GM18505 (cell line): ENCODE measurements around the gene CD3E.
"Not testable (repeated sequence)": the region's sequence is repeated elsewhere in the genome, so short reads cannot be mapped to it uniquely, and the experiment has no call there.

ENCODE experiments used
- ATAC-seq: cut with Tn5 transposase; IDR thresholded peaks from one replicate; pipeline ENCODE4 v1.9.1; 2021; ENCODE audit not compliant: unreplicated experiment
- POLR2A ChIP-seq: IDR thresholded peaks from 4 replicates; pipeline ENCODE4 v1.6.1; 2011; ENCODE audit warnings: borderline replicate concordance; ENCODE audit not compliant: insufficient read depth, insufficient read length; ENCODE audit errors: extremely low read depth

The CD3E gene

DNA sequence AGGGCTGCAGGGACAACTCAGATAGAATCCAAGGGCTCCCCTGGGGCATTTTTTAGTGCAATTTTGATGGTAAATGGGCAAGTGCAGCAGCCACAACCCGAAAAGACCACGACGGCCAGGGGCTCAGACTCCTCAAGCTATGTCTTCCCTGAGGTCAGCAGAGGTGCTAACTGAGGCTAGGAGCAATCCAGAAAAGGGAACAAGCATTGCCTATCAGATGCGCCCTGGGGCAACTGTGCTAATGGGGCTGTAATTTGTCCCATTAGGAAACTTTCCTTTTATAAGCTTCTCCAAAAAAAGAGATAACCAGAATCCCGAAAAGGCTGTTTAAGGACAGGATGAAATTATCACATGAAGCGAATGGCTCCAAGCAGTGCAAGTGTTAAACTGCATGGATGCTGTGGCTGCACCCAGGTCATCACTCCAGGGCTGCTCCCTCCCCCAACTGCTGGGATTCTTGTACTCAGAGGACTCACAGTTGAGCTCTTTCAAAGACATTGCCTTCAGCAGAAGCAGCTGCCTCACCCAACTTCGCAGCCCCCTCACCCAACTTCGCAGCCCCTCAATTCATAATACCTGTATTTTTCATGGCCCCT lies 2.8 kb upstream of the CD3E start:
- no peak for TF ChIP-seq POLR2A
- ATAC-seq, result no peak

DNA sequence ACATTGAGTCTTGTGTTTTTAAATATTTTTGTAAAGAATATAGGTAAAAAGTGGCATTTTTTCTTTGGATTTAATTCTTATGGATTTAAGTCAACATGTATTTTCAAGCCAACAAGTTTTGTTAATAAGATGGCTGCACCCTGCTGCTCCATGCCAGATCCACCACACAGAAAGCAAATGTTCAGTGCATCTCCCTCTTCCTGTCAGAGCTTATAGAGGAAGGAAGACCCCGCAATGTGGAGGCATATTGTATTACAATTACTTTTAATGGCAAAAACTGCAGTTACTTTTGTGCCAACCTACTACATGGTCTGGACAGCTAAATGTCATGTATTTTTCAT lies 333 bp upstream of the CD3E start:
- ATAC-seq, result no peak
- no peak for TF ChIP-seq POLR2A

DNA sequence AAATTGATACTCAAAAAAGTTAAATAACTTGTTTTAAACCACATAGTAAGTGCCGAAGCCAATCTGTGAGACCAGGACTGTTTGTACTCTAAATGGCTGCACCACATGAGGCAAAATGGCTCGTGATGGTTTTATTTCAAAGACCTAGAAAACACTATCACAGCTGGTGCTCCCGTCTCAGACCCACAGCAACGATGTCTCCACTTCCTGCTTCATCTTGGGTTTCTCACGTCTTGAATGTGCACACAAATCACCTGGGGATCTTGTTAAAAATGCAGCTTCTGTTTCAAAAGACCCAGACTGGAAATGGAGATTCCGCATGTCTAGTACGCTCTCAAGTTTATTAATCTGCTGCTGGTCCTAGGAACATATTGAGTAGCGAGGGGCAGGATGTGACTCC lies 1.2 kb downstream of the CD3E start:
- no peak for TF ChIP-seq POLR2A
- ATAC-seq, result no peak

DNA sequence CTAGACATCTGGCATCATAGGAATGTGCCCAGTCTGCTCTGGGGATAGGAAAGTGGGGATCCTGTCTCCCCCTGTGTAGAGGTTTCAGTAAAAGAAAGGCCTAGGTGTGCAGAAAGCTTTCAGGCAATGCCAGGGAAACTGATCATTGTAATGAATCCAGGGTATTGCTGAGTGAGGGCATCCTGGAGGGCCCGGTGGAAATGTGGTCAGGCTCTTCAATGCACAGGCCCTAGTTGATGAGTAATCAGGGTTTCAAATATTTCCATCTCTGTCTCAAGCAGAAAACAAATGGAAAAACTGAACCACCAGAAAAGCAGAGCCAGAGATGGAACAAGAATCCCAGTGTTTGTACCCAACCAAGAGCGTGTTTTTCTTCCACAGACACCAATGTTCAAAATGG lies 2.0 kb downstream of the CD3E start:
- ATAC-seq, result no peak
- no peak for TF ChIP-seq POLR2A

DNA sequence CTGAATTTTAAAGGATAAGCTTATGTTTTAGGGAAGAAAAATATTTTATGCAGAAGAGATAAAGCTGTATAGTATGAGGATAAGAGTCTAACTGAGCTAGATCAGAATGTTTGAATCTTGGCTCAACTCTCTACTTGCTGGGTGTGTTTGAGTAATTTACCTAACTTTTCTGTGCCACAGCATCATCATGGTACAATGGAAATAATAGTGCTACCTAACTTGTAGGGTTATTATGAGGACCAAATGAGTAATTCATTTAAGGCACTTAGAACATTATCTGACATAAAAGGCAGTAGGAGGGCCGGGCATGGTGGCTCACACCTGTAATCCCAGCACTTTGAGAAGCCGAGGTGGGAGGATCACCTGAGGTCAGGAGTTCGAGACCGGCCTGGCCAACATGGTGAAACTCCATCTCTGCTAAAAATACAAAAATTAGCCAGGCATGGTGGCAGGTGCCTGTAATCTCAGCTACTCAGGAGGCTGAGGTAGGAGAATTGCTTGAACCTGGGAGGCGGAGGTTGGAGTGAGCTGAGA lies 4.5 kb downstream of the CD3E start:
- ATAC-seq, result not testable (repeated sequence)

DNA sequence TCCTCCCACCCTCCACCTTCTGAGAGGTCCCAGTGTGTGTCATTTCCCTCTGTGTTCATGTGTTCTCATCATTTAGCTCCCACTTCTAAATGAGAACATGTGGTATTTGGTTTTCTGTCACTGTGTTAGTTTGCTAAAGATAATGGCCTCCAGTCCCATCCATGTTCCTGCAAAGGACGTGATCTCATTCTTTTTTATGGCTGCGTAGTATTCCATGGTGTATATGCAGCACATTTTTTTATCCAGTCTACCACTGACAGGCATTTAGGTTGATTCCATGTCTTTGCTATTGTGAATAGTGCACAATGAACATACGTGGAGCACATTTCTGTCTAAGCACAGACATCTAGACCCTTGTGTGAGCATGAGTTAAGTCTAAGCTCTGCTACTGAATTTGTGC lies 5.7 kb downstream of the CD3E start:
- ATAC-seq, result no peak
- no peak for TF ChIP-seq POLR2A

DNA sequence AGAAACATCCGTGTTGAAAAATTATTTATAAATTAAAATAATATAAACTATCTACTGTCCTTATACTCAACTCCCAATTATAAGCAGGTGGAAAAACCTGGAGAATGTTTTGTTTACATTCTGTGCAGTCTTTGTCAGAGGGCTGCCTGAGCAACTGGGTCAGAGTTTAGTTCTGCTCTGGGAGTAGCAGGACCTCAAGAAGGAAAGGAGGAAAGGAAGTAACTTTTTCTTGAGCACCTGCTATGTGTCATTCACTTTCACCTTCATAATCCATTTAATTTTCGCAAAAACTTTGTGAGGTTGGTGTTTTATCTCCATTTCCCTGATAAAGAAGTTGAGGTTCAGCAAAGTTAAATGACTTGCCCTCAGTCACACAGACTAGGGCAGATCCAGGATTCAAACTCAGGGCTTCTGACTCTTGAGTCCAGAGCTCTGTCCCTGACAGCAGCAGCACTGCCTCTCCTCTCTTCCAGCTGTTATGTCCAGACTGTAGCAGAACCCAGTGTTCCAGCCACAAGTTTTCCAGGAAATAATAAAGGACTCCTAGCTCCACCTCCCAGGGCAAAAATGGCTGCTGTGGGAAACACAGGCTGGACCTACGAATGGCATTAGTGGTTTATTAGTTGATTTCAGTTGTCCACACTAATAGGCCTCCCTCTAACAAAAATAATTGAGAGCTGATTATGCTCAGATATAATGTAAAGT lies 6.4 kb downstream of the CD3E start:
- TF ChIP-seq POLR2A, result no peak
- no peak for ATAC-seq

DNA sequence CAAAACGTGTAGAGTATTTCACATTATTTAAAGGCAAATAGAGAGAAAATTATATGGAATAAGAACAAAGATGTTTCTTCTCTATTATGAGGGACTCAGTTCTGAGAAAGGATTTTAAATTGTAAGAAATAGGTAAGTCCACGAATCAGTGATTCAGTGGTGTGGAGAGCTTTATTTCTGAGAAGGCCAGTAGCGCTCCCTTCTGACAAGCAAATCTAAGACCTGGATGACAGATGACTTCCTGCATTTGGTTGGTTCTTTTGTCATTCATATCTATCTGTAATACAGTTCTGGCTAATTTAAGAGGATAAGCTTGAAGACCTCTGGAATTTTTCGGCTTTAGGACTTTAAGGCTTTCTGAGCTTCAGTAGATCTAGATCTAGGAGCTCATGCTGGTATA lies 7.0 kb downstream of the CD3E start:
- no peak for TF ChIP-seq POLR2A
- no peak for ATAC-seq

DNA sequence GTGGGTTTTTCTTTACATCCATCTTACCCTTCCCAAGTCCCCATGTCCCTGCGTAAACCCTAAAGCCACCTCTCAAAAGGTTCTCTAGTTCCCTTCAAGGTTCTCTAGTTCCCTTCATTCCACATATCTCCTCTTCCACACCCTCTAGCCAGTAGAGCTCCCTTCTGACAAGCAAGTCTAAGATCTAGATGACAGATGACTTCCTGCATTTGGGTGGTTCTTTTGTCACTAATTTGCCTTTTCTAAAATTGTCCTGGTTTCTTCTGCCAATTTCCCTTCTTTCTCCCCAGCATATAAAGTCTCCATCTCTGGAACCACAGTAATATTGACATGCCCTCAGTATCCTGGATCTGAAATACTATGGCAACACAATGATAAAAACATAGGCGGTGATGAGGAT lies 7.8 kb downstream of the CD3E start:
- TF ChIP-seq POLR2A, result no peak
- ATAC-seq, result no peak

DNA sequence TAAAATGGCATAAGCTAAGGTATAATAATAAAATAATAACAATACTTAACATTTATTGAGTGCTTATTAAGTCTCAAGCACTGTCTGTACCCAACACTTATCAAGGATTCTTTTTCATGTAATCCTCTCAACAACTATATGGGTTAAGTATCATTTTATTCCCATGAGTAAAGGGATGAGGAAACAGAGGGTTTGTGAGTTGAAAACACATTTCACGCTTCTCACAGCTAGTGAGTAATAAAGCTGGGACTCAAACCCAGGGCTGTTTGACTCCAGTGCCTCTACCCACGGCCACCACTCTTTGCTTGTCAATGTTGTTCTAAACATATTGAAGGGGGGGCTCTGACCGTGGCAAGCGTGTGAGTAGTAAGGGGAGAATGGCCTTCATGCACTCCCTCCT lies 8.7 kb downstream of the CD3E start:
- TF ChIP-seq POLR2A, result no peak
- ATAC-seq, result no peak

DNA sequence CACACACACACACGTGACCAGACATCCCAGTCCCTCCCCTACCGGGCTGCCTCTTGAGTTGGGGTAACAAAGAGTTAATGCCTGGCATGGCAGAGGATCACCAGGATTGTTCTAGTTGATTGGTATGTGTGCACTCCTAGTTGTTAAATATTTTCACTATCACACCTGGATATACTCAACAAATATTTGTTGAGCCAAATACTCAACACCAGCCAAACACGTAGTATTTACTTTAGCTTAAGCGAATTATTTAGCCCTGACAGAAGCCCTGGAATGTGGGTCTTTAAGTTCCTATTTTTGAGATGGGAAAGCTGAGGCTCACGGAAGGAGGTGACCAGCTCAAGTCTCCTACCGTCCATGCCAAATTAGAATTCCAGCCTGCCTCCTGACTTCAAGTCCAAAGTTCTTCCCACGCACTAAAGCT lies 10.5 kb downstream of the CD3E start:
- ATAC-seq, result no peak
- TF ChIP-seq POLR2A, result no peak

DNA sequence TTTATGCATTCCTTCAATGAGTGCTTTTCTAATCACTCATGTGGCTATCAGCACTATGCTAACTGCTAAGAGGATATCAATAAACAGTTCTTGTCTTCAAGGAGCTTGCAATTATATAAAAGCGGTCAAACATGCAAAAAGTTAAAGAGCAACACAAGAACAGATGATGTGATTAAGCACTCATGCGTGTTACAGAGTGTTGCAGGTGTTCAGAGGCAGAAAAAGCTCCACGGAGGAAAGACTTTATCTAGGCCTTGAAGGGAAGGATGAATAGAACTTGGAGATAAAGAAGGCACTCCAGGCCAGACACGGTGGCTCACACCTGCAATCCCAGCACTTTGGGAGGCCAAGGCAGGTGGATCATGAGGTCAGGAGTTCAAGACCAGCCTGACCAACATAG lies 13.6 kb downstream of the CD3E start:
- no peak for TF ChIP-seq POLR2A
- ATAC-seq, result no peak

DNA sequence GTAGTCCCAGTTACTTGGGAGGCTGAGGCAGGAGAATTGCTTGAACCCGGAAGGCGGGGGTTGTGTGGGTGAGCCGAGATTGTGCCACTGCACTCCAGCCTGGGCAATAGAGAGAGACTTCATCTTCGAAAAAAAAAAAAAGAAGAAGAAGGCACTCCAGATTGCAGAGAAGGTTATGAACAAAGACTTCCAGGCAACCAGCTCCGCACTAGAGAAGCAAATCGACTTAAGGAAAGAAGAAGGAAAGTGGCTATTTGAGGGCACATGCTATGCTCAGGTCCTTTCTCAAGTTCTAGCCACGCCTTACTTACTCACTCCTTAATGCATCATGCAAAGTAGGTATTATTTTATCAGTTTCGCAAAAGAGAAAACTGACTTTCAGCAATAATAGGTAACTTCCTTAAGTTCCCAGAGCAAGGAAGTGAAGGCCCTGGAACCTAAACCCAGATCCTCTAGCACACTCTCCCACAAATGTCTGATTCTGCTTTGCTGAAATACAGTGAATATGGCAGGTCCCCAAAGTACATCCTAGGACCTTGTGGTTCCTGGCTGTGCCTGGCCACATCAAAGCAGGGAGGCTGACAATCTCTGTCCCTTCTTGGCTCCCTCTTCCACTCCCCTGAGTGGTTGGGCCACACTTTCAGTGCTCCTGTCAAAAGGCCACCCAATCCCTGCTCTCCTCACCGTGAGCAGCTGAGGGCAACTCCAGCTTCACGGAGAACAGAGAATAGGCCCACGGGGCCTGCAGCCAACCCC lies 14.2 kb downstream of the CD3E start:
- TF ChIP-seq POLR2A, result no peak
- ATAC-seq, result no peak

DNA sequence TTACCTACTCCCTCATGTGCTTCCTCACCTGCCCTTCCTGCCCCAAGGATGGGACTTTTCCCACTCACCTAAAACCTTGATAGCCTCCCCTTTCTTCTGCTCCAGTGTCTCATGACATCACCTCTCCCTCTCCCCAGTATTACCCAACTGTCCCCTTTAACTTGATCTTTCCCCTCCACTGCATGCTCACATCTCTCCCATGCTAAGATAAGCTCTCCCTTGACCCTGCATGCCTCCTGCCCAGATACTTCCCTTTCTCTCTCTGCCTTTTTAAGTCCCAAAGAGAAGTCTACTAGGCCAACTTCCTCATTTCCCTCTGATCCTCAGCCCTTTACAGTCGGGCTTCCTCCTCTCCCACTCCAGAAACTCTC lies 14.8 kb downstream of the CD3E start:
- no peak for TF ChIP-seq POLR2A
- no peak for ATAC-seq
